ENCODE measurements around the gene CRBN. TPM values are rescaled to one million over a fixed set of nuclear protein-coding genes. Genes with fewer than 3 reads are reported as not detected.

The CRBN gene
- 24.7 to 37.7 TPM (median 27.2 TPM) in 5 replicates for total RNA-seq (2022; extraction: Qiagen RNA extraction; ENCODE audit: low read depth)

GRCh38 chr3:3179407-3180094, at the start of gene CRBN:
Gene CRBN (minus strand): TSS chr3:3179691. CDS start chr3:3179687, 4 bp downstream.

GRCh38 chr3:3126477-3127431, 52.7 kb downstream of the CRBN start, which contains the start of gene TRNT1:
Gene TRNT1 (plus strand): TSS chr3:3126940. CDS start chr3:3129041, 2,101 bp downstream.

GRCh38 chr3:3110299-3110630, 69.2 kb downstream of the CRBN start, which contains the start of gene IL5RA:
Gene IL5RA (minus strand): TSS chr3:3110374. CDS start chr3:3104984, 5,390 bp downstream.

Other genes with a start within 250 kb of the CRBN start
- gene IL5RA, start 69.3 kb downstream of the CRBN start, total RNA-seq (2022; extraction: Qiagen RNA extraction; ENCODE audit: low read depth), result not detected in 5 replicates
- gene TRNT1, start 52.8 kb downstream of the CRBN start, total RNA-seq (2022; extraction: Qiagen RNA extraction; ENCODE audit: low read depth), result 24.5 to 32.3 TPM (median 30.9 TPM) in 5 replicates

All from A549 treated with ZK216348 at 1 μM for 4 hours (cell line).